IMR-90 (cell line): ENCODE results near the gene EGFR. TPM values are rescaled to one million over a fixed set of nuclear protein-coding genes. Genes with fewer than 3 reads are reported as not detected.
A peak's percentile ranks its signal among the peaks of the same experiment; 100 is the strongest.

Source experiments
- ATAC-seq: fragments of 200-7000 bp; cut with Tn5 transposase; 2 replicates; pipeline ENCODE4 v1.9.1; 2020; ENCODE audit warnings: low read depth, mild to moderate bottlenecking, moderate library complexity
- BruUV-seq: library from RNA; stranded (reverse); fragments of 400-500 nt; replicated peaks from 2 replicates; lab custom pipeline; 2021; lab: Mats Ljungman, UMichigan
- CTCF ChIA-PET: fragments of 300-600 bp; formaldehyde crosslinking; extraction: SDS; loops from one replicate; lab custom pipeline; 2021; ENCODE audit warnings: antibody characterized with exemption; lab: Yijun Ruan, JAX
- POLR2A ChIA-PET: fragments of 300-600 bp; sonication (Branson Sonifier 250); formaldehyde crosslinking; loops from one replicate; lab custom pipeline; 2022; ENCODE audit warnings: antibody characterized with exemption; ENCODE audit not compliant: unreplicated experiment; lab: Charles Lee
- DNase-seq: peaks from one replicate; pipeline ENCODE4 v3.0.0; 2013
- H2AFZ ChIP-seq: replicated peaks from 2 replicates; pipeline ENCODE3; 2013; ENCODE audit warnings: low read length, mild to moderate bottlenecking; ENCODE audit not compliant: poor library complexity
- H2AK5ac ChIP-seq: 2 replicates; pipeline ENCODE4 v1.6.1; 2013; ENCODE audit warnings: low read depth, low read length, inconsistent platforms
- H2AK9ac ChIP-seq: replicated peaks from 2 replicates; pipeline ENCODE3; 2013; ENCODE audit warnings: mild to moderate bottlenecking, low read depth, low read length, moderate library complexity; ENCODE audit not compliant: poor library complexity
- H2BK120ac ChIP-seq: 2 replicates; pipeline ENCODE4 v1.6.1; 2013; ENCODE audit warnings: low read depth, low read length, inconsistent platforms
- H2BK15ac ChIP-seq: 3 replicates; pipeline ENCODE4 v1.6.1; 2013; ENCODE audit warnings: low read depth, low read length, inconsistent platforms
- H2BK20ac ChIP-seq: 2 replicates; pipeline ENCODE4 v1.6.1; 2013; ENCODE audit warnings: low read depth, mild to moderate bottlenecking, inconsistent platforms, low read length, moderate library complexity
- H2BK5ac ChIP-seq: 2 replicates; pipeline ENCODE4 v1.6.1; 2013; ENCODE audit warnings: mild to moderate bottlenecking, low read depth, low read length, inconsistent platforms; ENCODE audit not compliant: poor library complexity, severe bottlenecking
- H3K14ac ChIP-seq: replicated peaks from 2 replicates; pipeline ENCODE4 v1.6.1; 2013; ENCODE audit warnings: low read depth, low read length, inconsistent platforms
- H3K18ac ChIP-seq: 2 replicates; pipeline ENCODE4 v1.6.1; 2013; ENCODE audit warnings: low read depth, low read length, control low read depth
- H3K23ac ChIP-seq: 2 replicates; pipeline ENCODE4 v1.6.1; 2013; ENCODE audit warnings: low read depth, low read length, inconsistent platforms
- H3K27ac ChIP-seq: 2 replicates; pipeline ENCODE4 v1.5.1; 2013; ENCODE audit warnings: mild to moderate bottlenecking, control low read depth, low read length; ENCODE audit not compliant: insufficient read depth
- H3K27me3 ChIP-seq: 2 replicates; pipeline ENCODE4 v1.6.1; 2013; ENCODE audit warnings: low read length; ENCODE audit not compliant: control insufficient read depth, insufficient read depth
- H3K36me3 ChIP-seq: 2 replicates; pipeline ENCODE4 v1.6.1; 2013; ENCODE audit warnings: low read length, mixed read lengths; ENCODE audit not compliant: control insufficient read depth, insufficient read depth
- H3K4ac ChIP-seq: 2 replicates; pipeline ENCODE4 v1.6.1; 2013; ENCODE audit warnings: low read depth, low read length, inconsistent platforms
- H3K4me1 ChIP-seq: 2 replicates; pipeline ENCODE4 v1.6.1; 2013; ENCODE audit warnings: low read length, mixed read lengths; ENCODE audit not compliant: control insufficient read depth, insufficient read depth
- H3K4me2 ChIP-seq: 2 replicates; pipeline ENCODE4 v1.6.1; 2013; ENCODE audit warnings: low read depth, mild to moderate bottlenecking, control low read depth, low read length, moderate library complexity
- H3K4me3 ChIP-seq: 2 replicates; pipeline ENCODE4 v1.5.1; 2013; ENCODE audit warnings: low read depth, mild to moderate bottlenecking, control low read depth, low read length, moderate library complexity; ENCODE audit not compliant: insufficient read depth
- H3K56ac ChIP-seq: 2 replicates; pipeline ENCODE4 v1.6.1; 2013; ENCODE audit warnings: low read length, inconsistent platforms; ENCODE audit not compliant: insufficient read depth; ENCODE audit errors: extremely low read depth
- H3K79me1 ChIP-seq, 2 experiments: 2 replicates each; pipeline ENCODE4 v1.6.1; 2013; ENCODE audit warnings: low read length in 2 of 2, inconsistent platforms in 1 of 2, low read depth in 1 of 2
- H3K9ac ChIP-seq: 2 replicates; pipeline ENCODE4 v1.6.1; 2013; ENCODE audit warnings: low read depth, low read length, control low read depth
- H3K9me1 ChIP-seq: 2 replicates; pipeline ENCODE4 v1.6.1; 2013; ENCODE audit warnings: low read length, inconsistent platforms; ENCODE audit not compliant: insufficient read depth
- H3K9me3 ChIP-seq: 2 replicates; pipeline ENCODE4 v1.6.1; 2013; ENCODE audit warnings: low read length; ENCODE audit not compliant: control insufficient read depth, insufficient read depth
- H4K20me1 ChIP-seq: 2 replicates; pipeline ENCODE4 v1.6.1; 2013; ENCODE audit warnings: low read length, inconsistent platforms; ENCODE audit not compliant: insufficient read depth
- H4K5ac ChIP-seq: 2 replicates; pipeline ENCODE4 v1.6.1; 2013; ENCODE audit warnings: mild to moderate bottlenecking, low read depth, low read length, control low read depth
- H4K8ac ChIP-seq, 2 experiments: 2 replicates each; pipeline ENCODE4 v1.6.1; 2013; ENCODE audit warnings: low read depth in 2 of 2, low read length in 2 of 2, control low read depth in 1 of 2, inconsistent platforms in 1 of 2
- H4K91ac ChIP-seq: 2 replicates; pipeline ENCODE4 v1.6.1; 2013; ENCODE audit warnings: low read depth, low read length, inconsistent platforms; ENCODE audit not compliant: insufficient read depth
- CEBPB ChIP-seq: IDR thresholded peaks from 2 replicates; pipeline ENCODE4 v1.6.1; 2012; ENCODE audit warnings: low read depth, low read length, improper control_type of control experiment
- CHD1 ChIP-seq: IDR thresholded peaks from 2 replicates; pipeline ENCODE4 v1.6.1; 2012; ENCODE audit warnings: low read depth, low read length, improper control_type of control experiment
- CTCF ChIP-seq: conservative IDR thresholded peaks from 2 replicates; pipeline ENCODE4 v1.5.1; 2012; ENCODE audit warnings: mild to moderate bottlenecking, low read depth, low read length, improper control_type of control experiment
- MAZ ChIP-seq: IDR thresholded peaks from 2 replicates; pipeline ENCODE4 v1.6.1; 2012; ENCODE audit warnings: low read depth, mild to moderate bottlenecking, low read length, improper control_type of control experiment, moderate library complexity, borderline replicate concordance
- MXI1 ChIP-seq: IDR thresholded peaks from 2 replicates; pipeline ENCODE4 v1.6.1; 2012; ENCODE audit warnings: low read depth, mild to moderate bottlenecking, low read length, moderate library complexity, borderline replicate concordance
- POLR2A ChIP-seq: IDR thresholded peaks from 2 replicates; pipeline ENCODE4 v1.6.1; 2012; ENCODE audit warnings: mild to moderate bottlenecking, low read depth, low read length
- RAD21 ChIP-seq: IDR thresholded peaks from 2 replicates; pipeline ENCODE4 v1.6.1; 2012; ENCODE audit warnings: low read length, improper control_type of control experiment
- RCOR1 ChIP-seq: IDR thresholded peaks from 2 replicates; pipeline ENCODE4 v1.6.1; 2012; ENCODE audit warnings: mild to moderate bottlenecking, low read length, improper control_type of control experiment; ENCODE audit not compliant: insufficient replicate concordance
- RFX5 ChIP-seq: IDR thresholded peaks from 2 replicates; pipeline ENCODE4 v1.8.0; 2012; ENCODE audit warnings: low read depth, mild to moderate bottlenecking, low read length, moderate library complexity
- SMC3 ChIP-seq: fragments of 150-350 bp; IDR thresholded peaks from 2 replicates; pipeline ENCODE4 v1.6.1; 2016; ENCODE audit warnings: low read depth, mild to moderate bottlenecking, antibody characterized with exemption, low read length, moderate library complexity
- WGBS, 2 experiments: methylation state at CpG; one replicate each; pipeline versions ENCODE4 v1.1.5 to v1.1.7; 2013; ENCODE audit warnings: missing lambda C conversion rate in 2 of 2; ENCODE audit not compliant: insufficient read length in 1 of 2; ENCODE audit errors: extremely low coverage in 2 of 2; 5-methylcytosine and 5-hydroxymethylcytosine counted together
- dilution Hi-C: fragments of 300-500 bp; cut with HindIII; formaldehyde crosslinking; loops from one replicate; pipeline ENCODE4 v1.14.3; 2018; ENCODE audit warnings: low sequenced_read_pairs; ENCODE audit not compliant: unreplicated experiment
- in situ Hi-C: fragments of 300-500 bp; cut with MboI; formaldehyde crosslinking; loops from 3 replicates; pipeline ENCODE4 v1.14.3; 2019; ENCODE audit warnings: low sequenced_read_pairs, inconsistent platforms, mixed read lengths
- intact Hi-C: fragments of 100-400 bp; cut with micrococcal nuclease; formaldehyde crosslinking; loops from 2 replicates; pipeline ENCODE4 v1.10.0; 2022
- polyA plus RNA-seq, 3 experiments: library from polyadenylated mRNA; depleted of rRNA; stranded (reverse); fragments of >200 nt; gene quantifications; 2 replicates each; pipeline ENCODE4 v1.2.3, GENCODE V29; 2012; ENCODE audit warnings: low replicate concordance in 1 of 3
- total RNA-seq: library from RNA; depleted of rRNA; stranded (reverse); fragments of >200 nt; gene quantifications from 2 replicates; pipeline ENCODE4 v1.2.3, GENCODE V29; 2012

Gene EGFR
- total and polyA plus RNA-seq, 2 of the 4 experiments (the other 2 are of a cell fraction) = 36.9 to 60.4 TPM

GRCh38 chr7:55248526-55248925, 229.7 kb downstream of the EGFR start:
- TF ChIP-seq CTCF (no peak), MXI1 (no peak), CHD1 (no peak), RCOR1 (no peak), RFX5 (no peak), MAZ (no peak), SMC3 (no peak), CEBPB (no peak), POLR2A (no peak), RAD21 (no peak)
- Histone ChIP-seq H2AK9ac (no peak overlapping the region), H3K4me3 (no peak overlapping the region), H3K4me2 (no peak overlapping the region), H4K8ac (no peak overlapping the region), H3K36me3 (no peaks in the 10 kb centered on the region), H2BK120ac (no peak overlapping the region), H2BK20ac (peak overlapping the region; percentile 33; the same call in 1 of the 2 replicates), H2BK15ac (0 out of 3 replicates have a peak overlapping the region, but pooled peaks have one; percentile 46), H2BK5ac (no peak overlapping the region), H3K9me3 (no peaks in the 10 kb centered on the region), H3K27me3 (no peaks in the 10 kb centered on the region), H3K18ac (no peak overlapping the region), H3K4me1 (peaks cover 6% of the 10 kb centered on the region), H3K79me1 (no peaks in the 10 kb centered on the region), H3K23ac (no peak overlapping the region), H4K91ac (no peak overlapping the region), H4K20me1 (no peaks in the 10 kb centered on the region), H3K4ac (no peak overlapping the region; the same call in 1 of the 2 replicates), H3K56ac (no peak overlapping the region), H4K5ac (no peak overlapping the region), H2AFZ (no peak overlapping the region), H2AK5ac (peak overlapping the region; percentile 44; the same call in 1 of the 2 replicates), H3K9me1 (no peaks in the 10 kb centered on the region; the same call in 1 of the 2 replicates), H3K14ac (no peak overlapping the region), H3K9ac (no peak overlapping the region), H3K27ac (no peak overlapping the region)
- ATAC-seq (no peak), DNase-seq (no peak)
- in situ Hi-C loops (no loop called here), dilution Hi-C loops (no loop called here), intact Hi-C loops (loop anchor here (5.0 kb wide), 1 partner anchor 36 kb away; no protein-coding TSS in a partner anchor)
- no TSS peak for BruUV-seq
- WGBS, 2 experiments = 92% methylated on average over 7 of the region's 10 CpGs; no CpG with 5 or more reads in 1 of the 2 experiments
- ChIA-PET CTCF (no interaction called here), POLR2A (no interaction called here)
